ENCODE results near the gene PRDM2.

Gene PRDM2

GRCh38 chr1:13674377-13674776, 25.6 kb upstream of the PRDM2 start:
- Histone ChIP-seq H3K27ac (ENCODE audit: low read depth, low read length, poor library complexity, severe bottlenecking) (no peak overlapping the region), H3K4me1 (ENCODE audit: insufficient read depth, low read length, severe bottlenecking) (no peaks in the 10 kb centered on the region), H3K27me3 (ENCODE audit: insufficient read depth, low read length) (no peaks in the 10 kb centered on the region), H3K9ac (ENCODE audit: low read length) (no peak overlapping the region), H3K4me3 (ENCODE audit: low read depth, low read length, poor library complexity, severe bottlenecking) (no peak overlapping the region), H3K9me2 (ENCODE audit: low read depth, low read length) (no peaks in the 10 kb centered on the region), H3K9me3 (ENCODE audit: low read length) (peaks cover 19% of the 10 kb centered on the region; the same call in 1 of the 2 replicates), H3K4me2 (ENCODE audit: low read length) (no peak overlapping the region), H3K79me2 (ENCODE audit: insufficient read depth, low read length) (no peaks in the 10 kb centered on the region), H4K20me1 (ENCODE audit: insufficient read depth, low read length) (no peaks in the 10 kb centered on the region), H3K36me3 (ENCODE audit: insufficient read depth, low read length) (no peaks in the 10 kb centered on the region), H3F3A (ENCODE audit: insufficient read depth, low read length) (no peaks in the 10 kb centered on the region), H2AFZ (ENCODE audit: low read length) (no peak overlapping the region)
- TF ChIP-seq EZH2 (IDR thresholded peaks at IDR 0.05; ENCODE audit: borderline replicate concordance, low read length) (no peak), CTCF (IDR thresholded peaks at IDR 0.05; ENCODE audit: low read length) (no peak)

GRCh38 chr1:13675151-13675651, 24.8 kb upstream of the PRDM2 start:
- H3K9ac ChIP-seq (ENCODE audit: low read length): no peak overlapping the region
- H3K4me2 ChIP-seq (ENCODE audit: low read length): no peak overlapping the region
- TF ChIP-seq CTCF (IDR thresholded peaks at IDR 0.05; ENCODE audit: low read length) (no peak), EZH2 (IDR thresholded peaks at IDR 0.05; ENCODE audit: borderline replicate concordance, low read length) (no peak)
- no peak overlapping the region for H3K27ac ChIP-seq (ENCODE audit: low read depth, low read length, poor library complexity, severe bottlenecking)
- H3K4me3 ChIP-seq (ENCODE audit: low read depth, low read length, poor library complexity, severe bottlenecking): no peak overlapping the region
- no peak overlapping the region for H2AFZ ChIP-seq (ENCODE audit: low read length)
- no peaks in the 10 kb centered on the region for H3K79me2 ChIP-seq (ENCODE audit: insufficient read depth, low read length)
- H4K20me1 ChIP-seq (ENCODE audit: insufficient read depth, low read length): no peaks in the 10 kb centered on the region
- no peaks in the 10 kb centered on the region for H3F3A ChIP-seq (ENCODE audit: insufficient read depth, low read length)
- no peaks in the 10 kb centered on the region for H3K9me2 ChIP-seq (ENCODE audit: low read depth, low read length)
- H3K4me1 ChIP-seq (ENCODE audit: insufficient read depth, low read length, severe bottlenecking): no peaks in the 10 kb centered on the region
- peaks cover 19% of the 10 kb centered on the region; the same call in 1 of the 2 replicates for H3K9me3 ChIP-seq (ENCODE audit: low read length)
- no peaks in the 10 kb centered on the region for H3K36me3 ChIP-seq (ENCODE audit: insufficient read depth, low read length)
- no peaks in the 10 kb centered on the region for H3K27me3 ChIP-seq (ENCODE audit: insufficient read depth, low read length)

GRCh38 chr1:13677896-13678295, 22.1 kb upstream of the PRDM2 start:
- H3K9ac ChIP-seq (ENCODE audit: low read length): no peak overlapping the region
- H2AFZ ChIP-seq (ENCODE audit: low read length): no peak overlapping the region
- H3K4me2 ChIP-seq (ENCODE audit: low read length): no peak overlapping the region
- no peaks in the 10 kb centered on the region for H3F3A ChIP-seq (ENCODE audit: insufficient read depth, low read length)
- H3K36me3 ChIP-seq (ENCODE audit: insufficient read depth, low read length): no peaks in the 10 kb centered on the region
- peaks cover 19% of the 10 kb centered on the region; the same call in 1 of the 2 replicates for H3K9me3 ChIP-seq (ENCODE audit: low read length)
- H3K4me1 ChIP-seq (ENCODE audit: insufficient read depth, low read length, severe bottlenecking): peaks cover 6% of the 10 kb centered on the region
- H3K79me2 ChIP-seq (ENCODE audit: insufficient read depth, low read length): no peaks in the 10 kb centered on the region
- H3K4me3 ChIP-seq (ENCODE audit: low read depth, low read length, poor library complexity, severe bottlenecking): no peak overlapping the region
- no peak overlapping the region for H3K27ac ChIP-seq (ENCODE audit: low read depth, low read length, poor library complexity, severe bottlenecking)
- H3K9me2 ChIP-seq (ENCODE audit: low read depth, low read length): no peaks in the 10 kb centered on the region
- H4K20me1 ChIP-seq (ENCODE audit: insufficient read depth, low read length): no peaks in the 10 kb centered on the region
- H3K27me3 ChIP-seq (ENCODE audit: insufficient read depth, low read length): no peaks in the 10 kb centered on the region
- TF ChIP-seq CTCF (IDR thresholded peaks at IDR 0.05; ENCODE audit: low read length) (no peak), EZH2 (IDR thresholded peaks at IDR 0.05; ENCODE audit: borderline replicate concordance, low read length) (no peak)

All from OCI-LY1 (cell line).